GM15510 (cell line): ENCODE measurements around the gene FTO.

Experiments
- POLR2A ChIP-seq: IDR thresholded peaks from 3 replicates; pipeline ENCODE4 v1.6.1; 2011; ENCODE audit warnings: borderline replicate concordance; ENCODE audit not compliant: insufficient read length; ENCODE audit errors: extremely low read depth

Gene FTO

DNA sequence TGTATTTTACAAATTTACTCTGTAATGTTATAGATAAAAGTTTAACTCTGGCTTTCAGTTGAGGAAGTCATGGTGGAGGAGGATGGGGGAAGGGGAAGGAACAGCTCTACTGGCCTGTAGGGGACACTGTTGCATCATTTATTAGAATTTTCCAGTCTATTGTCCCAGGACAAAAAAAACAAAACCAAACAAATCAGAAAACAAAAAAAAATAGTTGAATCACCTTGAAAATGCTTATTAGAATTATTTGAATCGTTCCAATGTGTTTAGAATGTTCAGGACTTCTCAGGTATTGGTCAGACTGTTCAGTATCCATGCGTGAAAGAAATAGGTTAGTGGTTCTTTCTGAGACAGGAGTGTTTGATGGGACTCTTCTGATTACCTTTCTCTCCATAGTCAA is 242.0 kb downstream of the FTO start:
- no peak for TF ChIP-seq POLR2A

DNA sequence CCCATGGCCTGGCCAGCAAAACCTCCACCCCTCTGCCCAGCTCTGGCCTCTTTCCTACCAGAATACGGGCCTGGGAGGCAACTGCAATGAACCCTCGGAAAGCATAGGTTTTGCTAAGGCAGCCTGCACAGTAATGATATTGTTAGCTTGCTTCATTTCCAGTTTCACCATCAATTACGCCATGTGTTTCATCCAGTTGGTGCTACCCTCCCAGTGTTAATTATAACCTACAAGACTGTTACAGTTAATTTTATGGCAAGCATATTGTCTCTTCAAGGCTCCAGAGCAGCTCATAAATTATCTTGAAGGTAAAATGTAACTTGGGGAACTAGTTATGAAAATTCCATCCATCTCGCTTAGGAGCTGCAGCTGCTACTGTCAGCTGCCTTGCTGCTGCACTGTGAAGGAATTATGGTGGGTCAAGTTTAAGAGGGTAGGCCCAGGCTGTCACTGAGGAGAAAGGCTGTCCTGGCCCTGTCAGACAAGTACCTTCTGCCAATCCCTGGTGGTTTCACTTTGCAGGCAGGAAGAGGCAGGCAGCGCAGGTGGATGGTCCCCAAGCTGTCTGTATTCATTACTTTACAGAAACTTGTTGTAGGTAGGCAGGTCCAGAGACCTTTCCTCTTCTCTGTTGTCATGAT is 242.9 kb downstream of the FTO start:
- TF ChIP-seq POLR2A: no peak

DNA sequence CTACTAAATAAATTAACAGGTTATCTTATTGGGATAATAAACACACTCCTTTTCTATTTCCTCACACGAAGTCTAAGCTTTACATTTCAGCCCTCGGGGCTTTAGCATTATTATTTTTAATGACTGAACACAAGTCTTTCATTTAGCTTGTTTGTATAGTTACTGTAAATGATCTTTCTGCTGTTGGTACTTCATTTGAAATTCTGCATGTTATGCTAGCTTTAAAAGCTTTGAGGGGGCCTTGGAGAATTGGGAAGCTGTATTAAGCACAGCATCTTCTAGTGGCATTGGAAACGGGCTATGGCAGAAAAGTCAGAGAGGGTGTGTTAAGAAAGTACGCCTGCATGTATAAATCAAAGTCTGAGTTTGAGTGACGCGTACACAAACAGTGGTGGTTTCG is 243.7 kb downstream of the FTO start:
- no peak for TF ChIP-seq POLR2A

DNA sequence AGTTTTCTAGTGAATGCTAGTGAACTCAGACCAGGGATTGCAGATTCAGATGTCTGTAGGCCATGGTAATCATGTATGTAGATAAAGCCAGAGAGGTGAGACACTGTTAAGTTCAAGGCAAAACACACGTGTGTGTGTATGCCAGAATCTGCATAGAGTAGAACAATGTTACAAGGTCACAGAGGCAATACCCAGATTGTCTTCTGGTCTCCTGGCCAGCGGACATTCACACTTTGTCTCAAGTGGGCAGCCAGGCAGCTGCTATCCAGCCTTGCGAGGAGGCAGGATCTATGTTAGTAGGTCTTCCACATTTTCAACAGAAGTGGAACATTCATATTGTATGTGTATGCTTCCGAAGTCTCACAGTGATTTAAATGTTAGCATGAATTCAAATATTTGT is 244.4 kb downstream of the FTO start:
- no peak for TF ChIP-seq POLR2A

DNA sequence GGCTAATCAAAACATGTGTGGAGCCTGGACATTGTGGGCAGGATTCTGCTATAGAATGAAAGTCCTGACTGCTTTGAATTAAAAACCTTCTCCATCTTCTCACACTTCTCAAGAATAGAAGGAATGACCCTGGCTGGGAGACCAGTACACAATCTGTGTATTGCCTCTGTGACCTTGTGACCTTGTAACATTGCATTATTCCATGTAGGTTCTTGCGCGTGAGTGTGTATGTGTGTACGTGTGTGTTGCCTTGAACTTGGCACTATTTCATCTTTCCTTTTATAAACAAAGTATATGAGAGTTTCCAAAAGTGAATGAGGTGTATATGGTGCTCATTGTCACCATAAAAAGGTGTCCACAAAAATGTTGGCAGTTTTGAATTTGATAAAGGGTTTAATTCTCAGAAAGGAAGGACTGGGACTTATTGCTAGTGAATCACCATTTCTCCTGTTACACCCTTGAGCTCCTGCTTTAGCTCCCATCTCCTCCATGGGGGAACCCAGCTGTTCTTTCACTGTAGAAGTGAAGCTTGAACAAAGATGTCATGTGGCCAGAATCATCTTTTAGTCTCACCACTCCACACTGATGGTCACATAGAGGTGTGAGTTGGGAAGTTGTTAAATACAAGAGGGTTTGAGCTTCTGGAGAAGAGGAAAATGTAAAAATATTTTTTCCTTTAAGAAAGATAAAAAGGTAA is 244.9 kb downstream of the FTO start:
- no peak for TF ChIP-seq POLR2A

DNA sequence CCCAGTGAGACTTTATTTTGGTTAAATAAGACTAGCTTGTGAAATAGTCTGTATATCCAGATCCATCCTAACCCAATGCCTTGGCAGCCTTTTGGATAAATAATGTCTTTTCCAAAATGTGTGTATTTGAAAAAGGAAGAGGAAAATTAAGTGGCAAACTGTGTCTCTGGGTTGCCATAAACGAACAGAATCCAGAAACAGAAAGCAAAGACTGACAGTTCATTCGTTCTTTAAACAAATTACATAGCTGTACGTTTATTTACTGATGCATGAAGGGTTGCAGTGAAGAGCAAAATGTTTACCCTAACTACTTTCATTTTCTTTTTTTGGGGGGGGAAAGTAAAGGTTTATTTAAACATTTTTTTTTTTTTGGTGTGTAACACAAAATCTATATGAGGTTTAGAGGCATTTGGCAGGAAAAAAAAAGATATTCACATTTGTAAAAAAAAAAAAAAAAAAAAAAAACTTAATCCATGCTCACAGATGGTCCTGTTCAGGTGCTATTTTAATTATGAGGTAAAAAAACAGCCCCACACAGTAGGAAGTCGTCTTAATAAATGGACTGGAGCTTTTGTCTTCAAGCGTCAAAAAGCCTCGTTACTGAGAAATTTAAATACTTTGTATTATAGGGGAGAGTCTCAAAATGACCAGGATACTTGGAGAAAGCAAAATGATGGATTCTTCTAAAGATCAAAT is 245.9 kb downstream of the FTO start:
- TF ChIP-seq POLR2A: no peak

DNA sequence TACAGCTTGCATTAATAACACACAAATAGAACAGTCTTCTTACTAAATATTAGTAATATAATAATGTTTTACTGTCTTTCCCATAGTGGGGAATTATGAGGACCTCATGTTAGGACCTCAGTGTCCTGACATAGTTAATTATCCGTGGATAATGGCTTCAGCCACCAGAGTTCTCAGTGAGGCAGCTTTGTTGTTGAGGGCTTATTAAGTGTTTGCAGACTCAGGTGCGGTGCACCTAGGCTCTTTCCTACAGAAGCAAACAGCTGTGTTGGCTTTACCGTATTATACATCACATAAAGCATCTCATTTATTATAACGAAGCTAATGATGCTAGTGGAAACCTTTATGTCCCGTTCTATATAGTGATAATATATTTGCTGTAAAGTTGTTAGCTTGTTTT is 246.7 kb downstream of the FTO start:
- no peak for TF ChIP-seq POLR2A

DNA sequence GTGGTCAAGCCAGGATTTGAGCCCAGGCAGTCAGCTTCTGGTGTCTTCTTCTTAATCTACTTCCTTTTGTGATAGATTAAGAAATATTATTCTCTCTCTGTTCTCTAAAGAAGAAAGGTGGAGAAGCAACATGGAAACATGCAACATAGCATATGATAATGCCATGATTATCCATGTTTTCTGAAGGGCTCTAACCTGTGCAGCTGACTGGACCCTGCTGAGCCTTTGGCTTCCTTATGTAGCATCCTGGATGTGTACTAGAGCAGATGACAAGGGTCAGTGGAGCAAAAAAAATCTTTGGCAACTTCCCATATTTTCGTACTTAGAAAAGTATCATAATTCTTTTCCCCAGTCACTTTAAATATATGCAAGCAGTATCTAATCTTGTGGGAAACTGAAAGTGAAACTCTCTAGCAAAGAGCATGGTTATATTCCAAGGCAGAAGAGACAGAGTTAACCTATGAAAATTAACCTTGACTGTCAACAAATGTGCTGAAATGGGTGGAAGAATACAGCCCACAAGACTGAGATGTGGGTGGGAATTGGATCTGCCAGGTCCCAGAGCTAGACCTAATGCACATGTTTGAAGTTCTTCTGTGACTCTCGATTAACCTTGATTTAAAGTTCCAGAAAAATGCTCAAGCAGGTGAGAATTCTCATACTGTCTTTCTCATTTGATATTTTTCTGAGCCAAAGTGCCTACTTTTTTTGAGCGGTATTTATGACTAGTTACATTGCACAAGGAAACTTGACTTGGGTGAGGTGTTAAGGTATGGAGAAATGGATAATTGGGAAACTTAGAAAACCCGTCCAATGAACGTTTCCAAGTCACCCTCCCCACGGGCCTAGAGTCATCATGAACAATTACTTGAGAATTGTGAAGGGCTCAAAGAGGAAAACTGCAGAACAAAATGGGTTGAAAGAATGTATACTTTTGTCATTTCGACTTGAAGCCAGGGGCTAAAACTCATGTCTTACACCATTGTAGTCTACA is 248.6 kb downstream of the FTO start:
- no peak for TF ChIP-seq POLR2A

DNA sequence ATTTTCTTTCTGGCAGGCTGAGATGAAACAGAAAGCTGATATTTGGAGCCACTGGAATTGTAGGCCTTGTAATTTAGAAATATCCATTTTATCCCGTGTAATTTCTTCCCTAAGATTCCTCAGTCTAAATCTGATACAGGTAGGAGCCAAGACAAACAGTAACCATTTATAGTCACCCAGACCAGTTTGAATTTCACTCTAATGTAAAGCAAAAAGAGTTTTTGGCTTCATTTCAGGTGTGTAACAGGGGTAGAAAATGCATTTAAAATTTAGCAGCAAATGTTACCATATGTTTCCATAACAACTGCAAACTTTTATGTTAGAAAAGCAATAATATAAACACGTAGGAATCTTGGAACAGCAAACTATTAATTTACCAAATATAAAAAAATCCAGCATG is 249.4 kb downstream of the FTO start:
- no peak for TF ChIP-seq POLR2A

DNA sequence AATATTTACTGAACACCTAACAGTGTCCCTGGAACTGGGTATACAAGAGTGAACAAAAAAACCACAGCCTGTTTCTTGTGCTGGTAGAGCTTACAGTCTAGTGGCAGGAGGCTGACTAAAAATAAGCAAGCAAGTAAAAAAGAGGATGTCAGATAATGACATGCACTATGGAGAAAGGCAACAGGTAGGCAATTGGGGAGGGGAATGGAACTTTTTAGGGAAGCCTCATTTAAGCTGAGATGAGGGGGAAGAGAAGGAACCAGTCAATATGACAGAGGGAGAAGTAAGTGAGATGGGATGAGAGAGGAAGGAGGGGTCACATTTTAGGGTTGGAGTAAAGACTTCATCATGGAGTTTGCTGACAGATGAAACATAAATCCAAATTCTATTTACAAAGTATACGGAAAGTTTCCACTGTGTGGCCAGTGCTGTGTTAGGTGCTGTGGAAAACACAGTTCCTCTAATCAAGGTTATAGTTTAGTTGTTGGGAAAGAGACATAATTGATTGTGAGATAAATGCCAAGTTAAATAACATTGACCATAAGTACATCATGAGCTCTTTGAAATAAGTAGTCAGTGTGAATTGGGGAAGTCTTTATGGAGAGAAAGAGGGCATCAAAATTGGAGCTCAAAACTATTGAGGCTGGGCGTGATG is 251.4 kb downstream of the FTO start:
- TF ChIP-seq POLR2A: no peak

DNA sequence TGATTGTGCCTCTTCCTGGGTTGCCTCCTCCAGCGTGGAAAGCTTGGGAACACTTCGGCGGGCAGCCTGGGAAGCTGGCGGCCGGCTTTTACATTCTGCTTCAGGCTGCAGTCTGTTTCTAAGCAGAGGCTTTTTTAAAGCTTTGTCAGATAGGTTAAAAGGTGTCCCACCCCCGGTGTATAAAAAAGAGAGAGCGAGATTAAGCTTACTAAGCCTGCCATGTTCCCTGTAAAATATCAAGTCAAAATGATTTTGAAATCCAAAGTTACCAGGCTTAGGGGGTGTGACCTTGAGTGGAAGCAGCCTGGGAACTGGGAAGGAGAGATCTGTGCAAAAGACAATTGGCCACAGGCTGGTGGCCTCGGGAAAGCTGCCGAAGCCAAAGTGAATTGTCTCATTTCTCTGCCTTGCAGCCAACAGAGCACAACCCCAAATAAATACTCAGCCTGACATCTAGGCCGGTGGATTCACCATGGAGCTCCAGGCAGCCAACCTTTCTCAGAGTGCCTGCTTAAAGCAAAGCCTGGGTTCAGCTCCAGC is 254.5 kb downstream of the FTO start:
- no peak for TF ChIP-seq POLR2A

DNA sequence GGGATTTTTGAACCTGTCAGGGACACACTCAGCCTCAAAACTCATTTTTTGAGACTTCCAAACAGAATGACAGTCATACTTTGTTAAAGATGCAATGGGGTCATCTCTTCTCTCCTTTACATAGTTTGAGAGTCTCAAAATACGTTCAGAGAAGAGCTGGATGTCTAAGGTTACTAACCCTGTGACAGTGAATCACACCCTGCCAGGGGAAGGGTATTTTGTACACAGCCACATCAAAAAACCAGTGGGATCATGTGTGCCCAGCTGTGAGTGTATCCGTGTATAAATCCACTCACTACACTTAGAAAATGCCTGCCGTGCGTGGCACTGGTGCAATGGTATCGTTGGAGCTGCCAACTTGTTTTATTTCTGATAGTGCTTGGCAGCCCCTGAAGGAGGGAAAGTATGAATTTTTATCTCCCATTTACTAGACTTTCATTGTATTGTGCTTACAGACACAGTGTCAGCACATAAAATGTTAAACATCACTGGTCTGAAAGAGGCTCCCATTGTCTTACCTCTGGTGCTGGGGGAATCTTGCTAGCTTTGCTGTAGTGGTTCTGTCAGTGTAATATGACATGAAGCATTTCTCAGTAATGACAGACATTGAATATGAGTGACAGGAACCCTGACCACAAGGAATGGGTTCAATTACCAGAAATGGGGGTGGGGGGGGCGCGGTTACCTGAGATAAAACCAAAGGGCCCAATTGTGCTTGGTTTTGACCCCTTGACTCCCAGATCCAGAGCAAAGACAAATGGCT is 256.3 kb downstream of the FTO start:
- TF ChIP-seq POLR2A: no peak

DNA sequence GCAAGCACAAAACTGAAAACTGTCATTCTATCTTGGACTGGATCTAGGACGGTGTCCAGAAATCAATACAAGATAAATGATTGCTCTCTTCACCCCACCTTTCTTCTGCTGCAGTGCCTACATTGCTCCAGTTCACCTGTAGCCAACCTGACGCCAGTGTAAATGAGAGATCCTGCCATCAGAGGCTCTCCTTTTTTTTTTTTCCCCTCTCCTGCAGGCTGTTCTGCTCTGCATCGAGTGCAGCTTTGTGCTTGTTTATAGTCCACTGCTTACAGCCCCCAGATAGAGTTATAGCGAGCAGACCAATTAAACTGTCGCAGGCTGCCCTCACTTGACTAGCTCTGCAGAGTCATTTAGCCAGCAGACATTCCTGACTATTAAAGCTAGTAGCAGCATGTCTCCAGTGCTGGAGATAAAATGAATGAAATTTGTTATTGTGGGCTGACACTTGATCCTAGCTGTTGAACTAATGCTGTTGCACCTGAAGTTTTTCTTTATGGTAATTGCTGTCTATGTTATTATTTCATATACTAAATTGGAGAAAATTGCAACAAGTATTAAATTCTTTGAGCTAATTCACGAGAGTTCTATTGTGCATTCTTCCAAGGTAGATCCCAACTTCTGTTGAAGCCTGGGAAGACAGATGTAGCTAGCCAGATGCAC is 257.1 kb downstream of the FTO start:
- no peak for TF ChIP-seq POLR2A
